ENCODE data around the gene NOM1.

The NOM1 gene

DNA sequence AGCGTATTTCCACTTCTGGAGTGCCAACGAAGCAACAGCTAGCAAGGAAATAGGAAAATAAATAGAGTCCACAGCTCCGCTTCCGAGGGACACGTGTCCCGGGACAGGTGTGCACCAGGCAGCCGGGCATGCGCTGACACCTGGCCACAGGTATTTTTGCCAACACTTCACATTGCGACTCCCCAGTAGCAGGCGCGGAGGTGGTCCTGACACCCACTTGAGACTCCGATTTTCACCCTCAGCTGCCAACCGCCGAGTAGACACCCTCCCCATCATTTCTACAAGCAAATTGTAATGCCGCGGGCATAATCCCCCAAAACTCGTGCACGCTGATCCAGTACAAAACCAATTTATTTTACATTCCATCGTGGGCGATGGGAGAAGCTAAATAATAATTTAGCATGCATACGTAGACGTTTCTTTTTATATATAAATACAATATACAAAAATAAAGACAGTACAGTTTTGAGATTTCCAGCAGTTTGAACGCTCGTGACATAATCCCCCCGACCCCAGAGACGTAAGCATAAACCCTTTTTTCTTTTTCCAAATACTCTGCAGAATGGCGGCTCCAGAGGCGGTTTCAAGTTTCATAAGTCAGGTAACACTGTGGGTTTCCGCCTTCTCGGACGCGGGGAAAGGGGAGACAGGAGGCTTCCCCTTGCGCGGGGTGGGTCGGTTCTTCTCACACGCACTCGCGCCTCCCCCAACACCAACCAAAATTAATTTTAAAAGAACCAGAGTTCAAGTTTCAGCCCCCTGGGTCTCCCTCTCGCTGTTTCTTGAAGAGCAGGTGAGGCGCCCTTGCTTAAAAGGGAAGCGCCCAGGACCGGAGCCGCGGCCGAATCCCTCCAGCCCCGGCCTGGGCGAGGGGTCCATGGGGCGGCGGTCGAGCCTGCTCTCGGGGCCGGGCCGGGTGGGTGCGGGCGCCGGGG lies 55.3 kb downstream of the NOM1 start:
- DNase-seq: no peak

- DNase-seq: no peak
Observed at GRCh38 chr7:157005456-157006204, 56.1 kb downstream of the NOM1 start.

DNA sequence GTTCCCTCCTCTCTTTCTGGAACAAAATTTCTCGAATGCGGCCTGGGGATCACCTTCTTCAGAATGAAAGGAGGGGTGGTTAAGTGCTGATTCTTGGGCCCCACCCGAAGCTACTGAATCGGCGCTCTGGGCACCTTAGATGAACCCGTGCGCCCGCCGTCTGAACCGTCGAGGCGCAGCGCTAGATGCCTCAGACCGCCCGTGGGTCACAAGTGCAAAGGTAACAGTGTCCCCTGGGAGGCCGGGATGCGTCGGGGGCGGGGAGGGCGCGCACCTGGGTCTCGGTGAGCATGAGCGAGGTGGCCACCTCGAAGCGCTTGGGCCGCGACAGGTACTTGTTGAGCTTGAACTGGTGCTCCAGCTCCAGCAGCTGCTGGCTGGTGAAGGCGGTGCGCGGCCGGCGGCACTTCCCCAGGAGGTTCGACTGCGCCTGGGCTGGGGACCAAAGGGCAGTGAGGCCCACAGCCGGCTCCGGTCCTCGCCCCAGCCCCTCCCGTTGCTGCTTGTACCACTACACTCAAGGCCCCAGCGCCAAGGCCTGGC lies 56.8 kb downstream of the NOM1 start:
- no peak for DNase-seq

DNA sequence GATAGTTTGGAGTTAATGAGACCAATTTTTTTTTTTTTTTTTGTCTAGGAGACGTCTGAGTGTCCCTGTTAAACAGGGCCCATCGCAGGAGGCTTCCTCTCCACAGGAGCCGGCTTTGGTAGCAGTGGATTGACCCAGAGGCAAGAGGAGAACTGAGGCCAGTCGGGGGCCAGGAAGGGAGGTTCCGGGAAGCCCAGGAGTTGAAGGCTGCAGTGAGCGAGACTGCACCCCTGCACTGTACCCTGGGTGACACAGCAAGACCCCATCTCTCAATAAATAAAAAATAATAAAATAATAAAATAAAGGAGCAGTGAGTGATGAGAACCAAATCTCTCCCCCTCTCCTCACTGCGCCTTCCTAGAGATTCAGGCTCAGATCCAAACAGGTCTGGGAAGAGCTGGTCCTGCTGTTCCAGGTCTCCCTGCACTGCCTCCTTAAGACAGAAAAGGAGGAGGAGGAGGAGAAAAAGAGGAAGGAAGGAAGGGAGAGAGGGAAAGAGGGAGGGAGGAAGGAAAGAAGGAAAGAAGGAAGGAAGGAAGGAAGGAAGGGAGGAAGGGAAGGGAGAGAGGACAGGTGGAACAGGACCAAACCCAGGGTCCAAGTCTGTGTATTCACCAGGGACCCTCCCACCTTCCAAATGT lies 57.4 kb downstream of the NOM1 start:
- DNase-seq: no peak

DNA sequence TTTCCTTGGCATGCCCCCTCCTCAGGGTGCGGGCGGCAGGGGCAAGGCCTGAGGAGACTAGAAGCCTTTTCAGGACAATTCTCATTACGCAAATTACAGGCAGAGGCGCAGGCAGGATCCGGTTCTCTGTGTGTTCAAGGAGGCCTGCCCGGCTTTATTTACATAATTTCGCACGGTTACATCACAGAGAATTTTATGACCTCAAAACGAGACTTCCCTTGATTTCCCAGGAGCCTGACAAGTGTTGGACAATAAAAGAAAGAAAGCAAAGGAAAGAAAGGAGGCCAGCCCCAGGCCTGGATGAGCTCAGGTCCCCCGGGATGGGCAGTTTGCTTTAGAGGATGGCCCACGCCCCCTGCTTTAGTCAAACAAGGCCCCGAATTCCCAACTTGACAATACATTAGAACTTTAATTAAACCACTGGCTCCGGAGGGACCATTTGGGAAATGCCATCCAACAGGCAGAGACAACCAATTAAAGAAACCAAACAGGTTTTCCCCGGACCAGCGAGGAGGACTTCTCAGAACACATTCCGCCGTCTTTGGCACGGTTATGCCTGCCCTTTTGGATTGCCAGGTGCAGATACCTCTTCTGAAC lies 58.1 kb downstream of the NOM1 start:
- DNase-seq: peak; percentile 7

- no peak for DNase-seq
Observed at GRCh38 chr7:157008206-157009169, 59.0 kb downstream of the NOM1 start.

DNA sequence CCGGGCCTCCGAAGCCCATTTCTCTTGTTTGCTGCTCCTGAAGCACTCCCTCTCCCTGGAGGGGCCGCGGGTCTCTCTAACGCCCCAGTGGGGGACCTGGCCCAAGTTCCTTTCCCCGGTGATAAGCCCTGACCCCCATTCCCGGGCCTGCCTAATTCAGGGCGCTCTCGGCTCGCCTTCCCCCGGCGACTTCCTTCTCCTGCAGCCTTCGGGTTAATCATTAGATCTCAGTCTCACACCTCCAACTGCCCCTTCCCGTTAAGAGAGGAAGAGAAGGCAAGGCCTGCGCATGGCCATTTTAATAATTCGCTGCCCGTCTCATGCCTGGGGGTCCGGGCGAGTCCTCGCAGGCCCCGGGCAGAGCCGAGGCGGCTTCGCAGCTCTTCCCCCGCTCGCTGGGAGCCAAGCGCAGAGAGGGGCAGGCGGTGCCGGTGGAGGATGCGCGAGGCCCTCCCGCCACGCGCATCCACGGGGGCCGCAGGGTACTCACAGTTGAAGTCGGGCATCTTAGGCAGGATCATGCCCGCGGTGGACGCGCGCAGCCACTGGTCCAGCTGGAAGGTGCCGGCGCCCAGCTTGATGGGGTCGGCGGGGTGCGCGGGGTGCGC lies 59.8 kb downstream of the NOM1 start:
- no peak for DNase-seq

GRCh38 chr7:157009778-157010587 lies 60.5 kb downstream of the NOM1 start:
- DNase-seq: no peak

GRCh38 chr7:157010588-157011332 lies 61.2 kb downstream of the NOM1 start, which contains the start of gene MNX1:
Gene MNX1 (minus strand): TSS chr7:157010663. CDS start chr7:157010350, 313 bp downstream.
- DNase-seq: no peak

GRCh38 chr7:157011333-157012112 lies 62.0 kb downstream of the NOM1 start:
- DNase-seq: no peak

GRCh38 chr7:157012113-157012547 lies 62.6 kb downstream of the NOM1 start:
- no peak for DNase-seq

DNA sequence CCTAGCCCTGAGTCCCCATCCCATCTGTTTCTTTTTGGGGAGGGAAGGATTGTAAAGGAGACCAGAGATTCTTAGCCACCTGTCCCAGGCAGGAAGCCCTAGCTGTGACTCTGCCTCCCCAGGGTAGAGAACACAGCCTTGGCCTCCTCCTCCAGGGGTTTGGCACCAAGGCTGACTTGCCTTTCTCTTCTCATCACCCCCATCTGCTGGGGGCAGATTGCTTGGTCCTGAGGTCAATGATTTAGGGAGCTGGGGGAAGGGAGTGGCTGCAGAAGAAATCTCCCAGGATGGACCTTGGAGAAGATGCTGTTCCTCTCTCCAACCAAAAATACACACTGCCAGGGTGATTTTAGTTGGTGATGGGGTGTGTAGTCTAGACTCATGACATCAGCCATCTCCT lies 63.6 kb downstream of the NOM1 start:
- no peak for DNase-seq

- no peak for DNase-seq
Observed at GRCh38 chr7:157013602-157014549, 64.4 kb downstream of the NOM1 start.

DNA sequence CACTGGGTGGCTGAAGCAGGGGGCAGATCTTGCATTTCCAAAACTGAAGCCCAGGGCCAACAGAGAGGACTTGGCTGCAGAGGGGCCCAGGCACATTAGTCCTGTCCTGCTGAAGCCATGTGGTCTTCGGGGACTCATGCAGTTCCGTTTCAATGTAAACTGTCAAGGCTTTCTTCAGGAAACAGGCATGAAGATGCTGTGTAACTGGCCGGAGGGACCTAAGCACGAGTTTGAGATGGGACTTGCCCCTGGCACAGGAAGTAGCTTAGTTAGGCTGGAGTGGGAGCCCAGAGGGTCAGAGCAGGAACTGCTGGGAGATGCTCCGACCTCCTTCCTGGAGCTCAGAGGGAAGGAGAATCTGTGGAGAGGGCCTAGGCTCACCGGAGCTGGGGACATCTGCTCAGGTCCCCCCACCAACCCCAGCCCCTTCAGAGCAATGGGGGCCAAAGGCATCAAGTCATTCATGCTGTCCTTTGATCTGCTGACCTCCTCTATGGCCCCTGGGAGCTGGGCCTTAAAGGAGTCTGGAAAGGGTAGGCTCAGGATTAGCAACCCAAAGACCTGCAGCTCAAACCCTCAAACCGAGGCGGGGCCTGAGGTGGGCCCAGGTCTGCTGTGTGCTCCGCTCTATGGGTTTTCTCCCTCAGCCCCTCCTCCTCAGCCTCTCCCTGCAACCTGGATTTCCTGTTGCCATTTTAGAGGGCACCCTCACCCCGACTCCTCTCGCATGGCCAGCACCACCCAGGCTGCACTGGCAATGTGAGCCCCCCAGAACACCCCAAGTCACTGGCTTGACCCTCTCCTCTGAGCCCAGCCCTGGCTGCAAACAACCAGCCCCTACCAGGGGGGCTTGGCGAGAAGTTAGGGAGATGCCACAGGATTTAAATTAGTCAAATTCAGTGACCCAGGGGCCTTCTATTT lies 65.4 kb downstream of the NOM1 start:
- no peak for DNase-seq

DNA sequence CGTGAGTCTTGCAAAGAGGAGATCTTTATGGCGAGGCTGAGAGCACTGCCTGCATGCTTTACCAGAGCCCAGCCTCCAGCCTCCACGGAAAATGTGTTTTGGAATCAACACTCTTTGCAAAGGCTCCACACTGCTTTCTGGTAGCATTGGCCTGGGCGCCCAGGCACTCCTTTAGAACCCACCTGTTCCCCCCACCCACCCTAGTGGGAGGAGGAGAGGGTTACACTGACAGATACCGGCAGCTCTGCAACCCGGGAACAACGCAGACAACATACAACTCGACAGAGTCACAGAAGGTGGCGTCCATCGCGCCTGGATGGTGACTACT lies 66.5 kb downstream of the NOM1 start:
- DNase-seq: no peak

- no peak for DNase-seq
Observed at GRCh38 chr7:157016352-157017041, 67.0 kb downstream of the NOM1 start.

Data from OCI-M1 (cell line).